Endodermal cell (in vitro differentiated cells): ENCODE results near the gene RPL35. TPM values are rescaled to one million over a fixed set of nuclear protein-coding genes. Genes with fewer than 3 reads are reported as not detected.

ENCODE experiments used
- DNase-seq: peaks from one replicate; pipeline ENCODE4 v3.0.0-alpha.2; 2017
- H3K27ac ChIP-seq: 2 replicates; pipeline ENCODE4 v1.5.1; 2013; ENCODE audit warnings: mild to moderate bottlenecking, low read depth, low read length, moderate library complexity
- H3K27me3 ChIP-seq: 2 replicates; pipeline ENCODE4 v1.6.1; 2013; ENCODE audit warnings: mild to moderate bottlenecking, low read length, moderate library complexity; ENCODE audit not compliant: insufficient read depth, control insufficient read depth, poor library complexity, severe bottlenecking
- H3K36me3 ChIP-seq: 2 replicates; pipeline ENCODE4 v1.7.0; 2013; ENCODE audit warnings: mild to moderate bottlenecking, low read length, moderate library complexity; ENCODE audit not compliant: control insufficient read depth, insufficient read depth
- H3K4me1 ChIP-seq: one replicate; pipeline ENCODE4 v1.7.0; 2013; ENCODE audit warnings: low read length; ENCODE audit not compliant: control insufficient read depth, insufficient read depth
- H3K4me3 ChIP-seq: 2 replicates; pipeline ENCODE4 v1.5.1; 2013; ENCODE audit warnings: mild to moderate bottlenecking, low read length, moderate library complexity
- H3K9ac ChIP-seq: 2 replicates; pipeline ENCODE4 v1.6.1; 2013; ENCODE audit warnings: mild to moderate bottlenecking, low read length, moderate library complexity; ENCODE audit not compliant: poor library complexity, severe bottlenecking; ENCODE audit errors: extremely low read depth
- H3K9me3 ChIP-seq: 2 replicates; pipeline ENCODE4 v1.6.1; 2013; ENCODE audit warnings: mild to moderate bottlenecking, low read length, moderate library complexity; ENCODE audit not compliant: control insufficient read depth
- H3K27ac Mint-ChIP-seq: 2 replicates; pipeline ENCODE4 v1.8.0; 2020; ENCODE audit warnings: mixed read lengths
- H3K27me3 Mint-ChIP-seq: 2 replicates; pipeline ENCODE4 v1.8.0; 2021; ENCODE audit warnings: mild to moderate bottlenecking, mixed read lengths; ENCODE audit not compliant: insufficient read depth
- H3K36me3 Mint-ChIP-seq: 2 replicates; pipeline ENCODE4 v1.8.0; 2020; ENCODE audit warnings: low read depth, mixed read lengths
- H3K4me1 Mint-ChIP-seq: 2 replicates; pipeline ENCODE4 v1.8.0; 2020; ENCODE audit warnings: mixed read lengths
- H3K4me3 Mint-ChIP-seq: 2 replicates; pipeline ENCODE4 v1.8.0; 2020; ENCODE audit warnings: mild to moderate bottlenecking, moderate library complexity, mixed read lengths
- H3K9me3 Mint-ChIP-seq: 2 replicates; pipeline ENCODE4 v1.8.0; 2020; ENCODE audit warnings: mild to moderate bottlenecking, mixed read lengths
- CTCF ChIP-seq: fragments of 200-600 bp; sonication (generic); conservative IDR thresholded peaks from 2 replicates; pipeline ENCODE4 v1.5.0; 2021; ENCODE audit warnings: antibody characterized with exemption, mild to moderate bottlenecking
- WGBS, 2 experiments: methylation state at CpG; one replicate each; pipeline versions ENCODE4 v1.1.5 to v1.1.7; 2013; ENCODE audit warnings: missing lambda C conversion rate in 2 of 2, mixed read lengths in 1 of 2; ENCODE audit not compliant: insufficient coverage in 1 of 2, insufficient read length in 1 of 2; 5-methylcytosine and 5-hydroxymethylcytosine counted together
- total RNA-seq, 2 donors: library from RNA; stranded (reverse); fragmentation: NEBNext Ultra II Directional in 1 of 2; extraction: Animal tissue kit (Norgen Biotek cat#: 25700) in 1 of 2; gene quantifications; 2 replicates in 1 of 2; 3 replicates in 1 of 2; pipeline ENCODE4 v1.2.1, GENCODE V29; 2021

RPL35 gene
- total RNA-seq, 2 donors from 2014 or later, result 1,507 to 1,578 TPM

- Histone ChIP-seq H3K4me3 (no peak overlapping the region), H3K9ac (no peak overlapping the region), H3K36me3 (no peaks in the 10 kb centered on the region), H3K9me3 (no peaks in the 10 kb centered on the region), H3K27ac (peak overlapping the region; percentile 29), H3K27me3 (no peaks in the 10 kb centered on the region), H3K4me1 (peaks cover 7% of the 10 kb centered on the region)
- peak overlapping the region; percentile 79 for H3K27ac Mint-ChIP-seq
- peaks cover 19% of the 10 kb centered on the region for H3K36me3 Mint-ChIP-seq
- 94 to 95% methylated on average over 6 of the region's 6 CpGs for WGBS, 2 experiments
- no peaks in the 10 kb centered on the region for H3K9me3 Mint-ChIP-seq
- H3K4me1 Mint-ChIP-seq, result peaks cover 21% of the 10 kb centered on the region
- peak; percentile 44 for DNase-seq
- TF ChIP-seq CTCF, result no peak
- H3K4me3 Mint-ChIP-seq, result no peak overlapping the region
- H3K27me3 Mint-ChIP-seq, result no peaks in the 10 kb centered on the region
Observed at GRCh38 chr9:124809211-124809610, 52.5 kb downstream of the RPL35 start.

GRCh38 chr9:124808246-124808956 is 53.4 kb downstream of the RPL35 start:
- Mint-ChIP-seq H3K36me3 (peaks cover 19% of the 10 kb centered on the region), H3K4me3 (no peak overlapping the region), H3K4me1 (peaks cover 18% of the 10 kb centered on the region), H3K27me3 (no peaks in the 10 kb centered on the region), H3K27ac (peak overlapping the region; percentile 69), H3K9me3 (no peaks in the 10 kb centered on the region)
- Histone ChIP-seq H3K9me3 (no peaks in the 10 kb centered on the region), H3K4me3 (no peak overlapping the region), H3K27ac (peak overlapping the region; percentile 16), H3K4me1 (peaks cover 7% of the 10 kb centered on the region), H3K9ac (no peak overlapping the region), H3K36me3 (no peaks in the 10 kb centered on the region), H3K27me3 (no peaks in the 10 kb centered on the region)
- TF ChIP-seq CTCF, result no peak
- 96% methylated on average over 8 to 12 of the region's 12 CpGs for WGBS, 2 experiments
- peak; percentile 49 for DNase-seq

Other genes starting within 250 kb of the RPL35 start
- gene NR6A1, start 90.6 kb downstream of the RPL35 start, total RNA-seq, result 100 to 1,000 TPM; 168 to 206 TPM
- gene OLFML2A, start 84.8 kb downstream of the RPL35 start, total RNA-seq, result 10 to 100 TPM; 28.1 to 31.2 TPM
- gene WDR38, start 8.5 kb downstream of the RPL35 start, total RNA-seq, result not detected
- gene ARPC5L, start 173 bp upstream of the RPL35 start, total RNA-seq, result 10 to 100 TPM; 50.9 to 51.4 TPM
- gene GOLGA1, start 79.1 kb upstream of the RPL35 start, total RNA-seq, result 10 to 100 TPM in 1 of 2 donors, 1 to 10 TPM in 1; 8.8 to 13.2 TPM